Muscle of leg (tissue), 16 donors: Measurements from ENCODE around the gene CCDC142. TPM values are rescaled to one million over a fixed set of nuclear protein-coding genes. Genes with fewer than 3 reads are reported as not detected.
A peak's percentile ranks its signal among the peaks of the same experiment; 100 is the strongest.

Experiments
- DNase-seq: peaks from one replicate; pipeline ENCODE4 v3.0.0; 2013
- H3K27ac ChIP-seq: one replicate; pipeline ENCODE4 v1.5.1; 2013; ENCODE audit warnings: mild to moderate bottlenecking, low read length, control low read depth
- H3K27me3 ChIP-seq: one replicate; pipeline ENCODE4 v1.6.1; 2013; ENCODE audit warnings: low read length; ENCODE audit not compliant: control insufficient read depth, insufficient read depth
- H3K36me3 ChIP-seq: one replicate; pipeline ENCODE4 v1.6.1; 2013; ENCODE audit warnings: low read length; ENCODE audit not compliant: control insufficient read depth, insufficient read depth
- H3K4me1 ChIP-seq: one replicate; pipeline ENCODE4 v1.6.1; 2013; ENCODE audit warnings: low read length; ENCODE audit not compliant: control insufficient read depth, insufficient read depth
- H3K4me3 ChIP-seq: one replicate; pipeline ENCODE4 v1.5.1; 2013; ENCODE audit warnings: low read length, control low read depth
- H3K9me3 ChIP-seq: replicated peaks from 2 replicates; pipeline ENCODE4 v1.6.1; 2013; ENCODE audit warnings: low read depth, low read length; ENCODE audit not compliant: control insufficient read depth
- WGBS: methylation state at CpG from one replicate; pipeline ENCODE4 v1.1.5; 2013; ENCODE audit warnings: missing lambda C conversion rate; ENCODE audit not compliant: insufficient coverage; 5-methylcytosine and 5-hydroxymethylcytosine counted together
- long read RNA-seq, 11 donors: transcript quantifications; one replicate each; lab custom pipeline, GENCODE V29; 2026
- polyA plus RNA-seq, 8 donors: library from polyadenylated mRNA; unstranded; fragments of 120-200 nt; gene quantifications; one replicate each; pipeline versions ENCODE4 v1.2.1 to v1.2.3, GENCODE V29; 2013; ENCODE audit warnings: inconsistent platforms in 1 of 8, low replicate concordance in 1 of 8; ENCODE audit not compliant: insufficient read length in 8 of 8, insufficient read depth in 1 of 8
- total RNA-seq: library from RNA; stranded (reverse); fragments of 120-200 nt; gene quantifications from one replicate; pipeline ENCODE4 v1.2.4, GENCODE V29; 2013

CCDC142 gene, protein sequence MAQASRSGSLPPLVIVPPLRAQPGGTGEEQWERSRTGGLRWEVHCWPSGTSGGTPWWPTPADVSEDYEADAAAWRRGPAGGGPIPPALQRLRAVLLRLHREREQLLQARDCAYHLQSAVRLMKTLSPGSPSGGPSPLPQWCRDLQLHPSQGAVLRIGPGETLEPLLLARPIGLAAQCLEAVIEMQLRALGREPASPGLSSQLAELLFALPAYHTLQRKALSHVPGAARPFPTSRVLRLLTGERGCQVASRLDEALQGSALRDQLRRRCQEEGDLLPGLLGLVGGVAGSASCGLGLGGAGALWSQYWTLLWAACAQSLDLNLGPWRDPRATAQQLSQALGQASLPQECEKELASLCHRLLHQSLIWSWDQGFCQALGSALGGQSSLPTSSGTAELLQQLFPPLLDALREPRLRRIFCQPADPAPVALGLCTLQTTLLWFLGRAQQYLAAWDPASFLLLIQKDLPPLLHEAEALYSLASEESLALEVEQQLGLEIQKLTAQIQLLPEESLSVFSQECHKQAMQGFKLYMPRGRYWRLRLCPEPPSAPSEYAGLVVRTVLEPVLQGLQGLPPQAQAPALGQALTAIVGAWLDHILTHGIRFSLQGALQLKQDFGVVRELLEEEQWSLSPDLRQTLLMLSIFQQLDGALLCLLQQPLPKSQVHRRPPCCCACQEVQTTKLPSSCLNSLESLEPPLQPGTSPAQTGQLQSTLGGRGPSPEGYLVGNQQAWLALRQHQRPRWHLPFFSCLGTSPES
- total RNA-seq, result 12.3 TPM
- polyA plus RNA-seq, result 10 to 100 TPM in 1 of 8 donors, 1 to 10 TPM in 7; 7.0 to 10.2 (median 8.3) TPM
- long read RNA-seq, donor 1, result 0 reads
- long read RNA-seq, donor 2, result 0 reads
- long read RNA-seq, donor 3, partial matches to known transcripts, result 0 of 1 reads
- long read RNA-seq, donor 3, other reads (novel, unspliced or antisense), result 0 of 1 reads
- long read RNA-seq, donor 4, partial matches to known transcripts, result 0 of 1 reads
- long read RNA-seq, donor 4, other reads (novel, unspliced or antisense), result 0 of 1 reads
- long read RNA-seq, donor 5, partial matches to known transcripts, result 0 of 1 reads
- long read RNA-seq, donor 5, other reads (novel, unspliced or antisense), result 0 of 1 reads
- long read RNA-seq, donor 6, result 0 reads
- long read RNA-seq, donor 7, partial matches to known transcripts, result 0 of 1 reads
- long read RNA-seq, donor 7, other reads (novel, unspliced or antisense), result 0 of 1 reads
- long read RNA-seq, donor 8, result 0 reads
- long read RNA-seq, donor 9, result 0 reads
- long read RNA-seq, donor 10, partial matches to known transcripts, result 0 of 1 reads
- long read RNA-seq, donor 10, other reads (novel, unspliced or antisense), result 0 of 1 reads
- long read RNA-seq, donor 11, partial matches to known transcripts, result 0 of 1 reads
- long read RNA-seq, donor 11, other reads (novel, unspliced or antisense), result 0 of 1 reads

DNA sequence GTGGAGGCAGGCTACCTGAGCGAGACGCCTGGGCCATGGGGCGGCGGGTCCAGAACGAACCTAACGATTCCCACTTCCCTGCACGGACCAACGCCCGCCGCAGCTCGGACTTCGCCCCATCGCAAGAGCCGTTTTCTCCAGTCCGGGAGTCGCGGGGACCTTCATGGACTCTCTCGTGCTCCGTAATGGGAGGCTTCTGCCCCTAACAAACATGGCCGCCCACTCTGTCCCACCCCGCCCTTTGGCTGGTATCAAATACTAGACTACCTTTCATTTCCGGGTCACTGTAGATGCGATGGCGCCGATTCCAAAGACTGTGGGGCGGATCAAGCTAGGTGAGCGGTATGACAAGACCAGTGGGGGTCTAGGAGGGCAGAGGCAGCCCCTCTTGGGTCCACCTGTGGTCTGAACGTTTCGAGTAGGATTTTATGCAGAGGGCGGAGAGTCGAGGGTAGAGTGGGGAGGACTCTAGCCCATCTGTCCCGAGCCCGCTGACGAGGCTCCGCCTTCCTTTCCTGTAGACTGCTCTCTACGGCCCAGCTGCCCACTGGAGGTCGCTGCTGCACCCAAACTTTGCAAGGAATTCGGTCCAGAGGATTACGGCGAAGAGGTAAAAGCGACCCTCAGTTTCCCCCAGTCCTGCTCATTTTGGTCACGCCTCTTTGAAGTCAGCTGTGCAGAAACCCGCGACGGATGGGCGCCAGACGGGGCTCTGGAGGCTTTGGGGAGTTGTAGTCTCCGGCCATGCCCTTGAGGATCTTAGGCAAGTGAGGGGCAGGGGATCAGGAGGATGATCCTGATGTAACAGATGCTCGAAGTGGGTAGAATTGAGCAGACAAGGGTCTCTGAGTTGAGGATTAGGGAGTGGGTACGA, at the start of gene CCDC142, which contains the start of gene TTC31:
TSS of gene CCDC142 (minus strand) at position 198 of the 874 bp plus-strand sequence. CDS start at position 37, 161 bp downstream.
TSS of gene TTC31 (plus strand) at position 281 of the 874 bp plus-strand sequence. CDS start at position 296, 15 bp downstream.
- Histone ChIP-seq H3K27me3 (no peaks in the 10 kb centered on the region), H3K27ac (peak within 1 kb of the TSS; percentile 96), H3K36me3 (peaks cover 23% of the 10 kb centered on the region), H3K4me1 (peaks cover 24% of the 10 kb centered on the region), H3K9me3 (no peaks in the 10 kb centered on the region), H3K4me3 (peak within 1 kb of the TSS; percentile 86)
- peak; percentile 99 for DNase-seq
- 1% methylated on average over 45 of the region's 50 CpGs for WGBS

DNA sequence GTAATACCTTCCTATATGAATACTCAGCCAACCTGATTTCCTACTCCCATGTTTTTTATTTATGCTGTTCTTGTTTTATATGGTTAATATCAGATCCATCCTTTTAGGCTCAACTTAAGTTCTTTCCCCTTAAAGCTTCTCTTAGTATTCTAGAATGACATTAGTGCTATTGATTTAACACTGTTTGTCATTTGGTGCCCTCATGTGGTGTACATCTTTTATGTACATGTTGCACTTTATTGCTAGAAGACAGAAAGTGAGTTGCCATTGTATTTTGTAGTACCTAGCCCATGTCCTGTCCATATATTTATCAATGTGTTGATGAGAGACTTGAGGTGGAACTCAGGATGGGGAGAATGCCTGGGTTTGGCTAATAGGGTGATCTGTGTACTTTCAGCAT, 49.4 kb upstream of the CCDC142 start:
- Histone ChIP-seq H3K9me3 (no peaks in the 10 kb centered on the region), H3K36me3 (peaks cover 36% of the 10 kb centered on the region), H3K4me3 (no peak overlapping the region), H3K4me1 (peaks cover 25% of the 10 kb centered on the region), H3K27me3 (no peaks in the 10 kb centered on the region), H3K27ac (no peak overlapping the region)
- peak; percentile 65 for DNase-seq

DNA sequence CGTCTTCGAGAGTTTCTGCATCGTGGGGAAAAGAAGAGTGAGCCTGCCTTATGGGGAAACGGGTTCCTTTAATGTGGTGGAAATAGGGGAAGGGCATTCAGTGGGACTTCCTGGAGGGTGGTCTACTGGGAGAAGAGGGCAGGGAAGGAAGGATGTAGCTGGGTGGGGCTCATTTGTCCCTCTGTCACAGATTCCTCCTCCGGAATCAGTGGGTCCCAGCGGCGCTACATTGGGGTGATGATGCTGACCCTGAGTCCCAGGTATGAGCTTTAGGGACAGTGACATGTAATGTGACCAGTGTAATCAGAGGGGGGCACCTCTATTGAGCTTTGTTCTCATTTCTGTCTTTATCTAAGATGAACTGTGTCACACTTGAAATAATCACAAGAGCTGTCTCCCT, 48.9 kb upstream of the CCDC142 start:
- no peaks in the 10 kb centered on the region for H3K9me3 ChIP-seq
- peaks cover 25% of the 10 kb centered on the region for H3K4me1 ChIP-seq
- no peak overlapping the region for H3K27ac ChIP-seq
- H3K27me3 ChIP-seq, result no peaks in the 10 kb centered on the region
- H3K36me3 ChIP-seq, result peaks cover 41% of the 10 kb centered on the region
- WGBS, result 86% methylated on average over 7 of the region's 7 CpGs
- peak; percentile 7 for DNase-seq
- no peak overlapping the region for H3K4me3 ChIP-seq

DNA sequence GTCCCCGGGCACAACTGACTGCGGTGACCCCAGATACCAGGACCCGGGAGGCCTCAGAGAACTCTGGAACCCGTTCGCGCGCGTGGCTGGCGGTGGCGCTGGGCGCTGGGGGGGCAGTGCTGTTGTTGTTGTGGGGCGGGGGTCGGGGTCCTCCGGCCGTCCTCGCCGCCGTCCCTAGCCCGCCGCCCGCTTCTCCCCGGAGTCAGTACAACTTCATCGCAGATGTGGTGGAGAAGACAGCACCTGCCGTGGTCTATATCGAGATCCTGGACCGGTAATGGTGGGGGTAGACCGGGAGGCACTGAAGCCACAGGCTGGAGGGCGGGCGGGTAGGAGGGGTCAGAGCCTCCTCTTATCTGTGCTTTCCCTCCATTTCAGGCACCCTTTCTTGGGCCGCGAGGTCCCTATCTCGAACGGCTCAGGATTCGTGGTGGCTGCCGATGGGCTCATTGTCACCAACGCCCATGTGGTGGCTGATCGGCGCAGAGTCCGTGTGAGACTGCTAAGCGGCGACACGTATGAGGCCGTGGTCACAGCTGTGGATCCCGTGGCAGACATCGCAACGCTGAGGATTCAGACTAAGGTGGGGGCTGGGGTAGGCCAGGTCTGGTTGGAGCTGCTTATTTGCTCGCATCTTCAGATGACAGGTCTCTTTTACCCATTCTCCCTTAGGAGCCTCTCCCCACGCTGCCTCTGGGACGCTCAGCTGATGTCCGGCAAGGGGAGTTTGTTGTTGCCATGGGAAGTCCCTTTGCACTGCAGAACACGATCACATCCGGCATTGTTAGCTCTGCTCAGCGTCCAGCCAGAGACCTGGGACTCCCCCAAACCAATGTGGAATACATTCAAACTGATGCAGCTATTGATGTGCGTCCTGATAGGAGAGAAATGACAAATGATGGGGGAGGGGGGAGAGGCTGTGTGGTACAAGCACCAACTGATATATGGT, 47.7 kb upstream of the CCDC142 start:
- H3K27me3 ChIP-seq, result no peaks in the 10 kb centered on the region

DNA sequence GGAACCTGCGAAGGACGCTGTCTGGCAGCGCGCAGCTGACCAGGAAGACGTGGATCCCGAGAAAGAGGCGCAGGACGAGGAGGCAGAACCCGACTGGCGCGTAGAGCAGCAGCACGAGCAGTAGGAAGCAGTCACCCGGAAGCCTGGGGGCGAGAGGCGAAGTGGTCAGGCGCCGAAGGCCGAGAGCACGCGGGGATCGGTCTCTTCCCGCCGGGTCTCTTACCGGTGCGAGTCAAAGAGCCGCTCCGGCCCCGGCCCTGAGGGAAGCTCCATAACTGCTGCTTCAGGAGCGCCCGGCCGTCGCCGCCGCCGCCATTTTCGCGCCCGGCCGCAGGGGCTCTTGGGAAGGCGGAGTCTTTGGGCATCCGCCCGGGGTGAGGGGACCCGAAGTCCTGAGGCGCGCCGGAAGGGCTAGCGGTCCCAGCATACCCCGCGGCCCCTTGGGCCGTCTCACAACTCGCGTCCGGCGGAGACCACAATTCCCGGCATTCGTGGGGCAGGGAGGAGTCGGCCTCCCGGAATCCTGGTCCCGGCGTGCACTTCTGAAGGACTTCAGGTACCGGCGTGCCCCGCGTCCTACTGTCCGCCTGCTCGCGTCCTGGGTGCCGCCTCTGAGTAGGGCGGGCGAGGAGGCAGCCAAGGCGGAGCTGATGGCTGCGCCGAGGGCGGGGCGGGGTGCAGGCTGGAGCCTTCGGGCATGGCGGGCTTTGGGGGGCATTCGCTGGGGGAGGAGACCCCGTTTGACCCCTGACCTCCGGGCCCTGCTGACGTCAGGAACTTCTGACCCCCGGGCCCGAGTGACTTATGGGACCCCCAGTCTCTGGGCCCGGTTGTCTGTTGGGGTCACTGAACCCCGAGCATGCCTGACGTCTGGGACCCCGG, 46.8 kb upstream of the CCDC142 start, which contains the start of the genes AUP1 and HTRA2:
TSS of gene AUP1 (minus strand) at position 350 of the 882 bp plus-strand sequence. CDS start at position 273, 77 bp downstream.
TSS of gene HTRA2 (plus strand) at position 577 of the 882 bp plus-strand sequence. CDS start at position 651, 74 bp downstream.
- DNase-seq, result peak; percentile 100
- Histone ChIP-seq H3K27ac (peak within 1 kb of the TSS; percentile 96), H3K9me3 (no peaks in the 10 kb centered on the region), H3K4me1 (peaks cover 25% of the 10 kb centered on the region), H3K4me3 (peak within 1 kb of the TSS; percentile 99), H3K27me3 (no peaks in the 10 kb centered on the region), H3K36me3 (peaks cover 56% of the 10 kb centered on the region)
- under 1% methylated on average over 86 of the region's 87 CpGs for WGBS

More for the DNA sequence above, 47.7 kb upstream of the CCDC142 start:
- peak overlapping the region; percentile 96 for H3K27ac ChIP-seq
- H3K4me3 ChIP-seq, result peak overlapping the region; percentile 99
- peak; percentile 62 for DNase-seq
- WGBS, result under 1% methylated on average over 23 of the region's 54 CpGs
- peaks cover 53% of the 10 kb centered on the region for H3K36me3 ChIP-seq
- peaks cover 25% of the 10 kb centered on the region for H3K4me1 ChIP-seq
- H3K9me3 ChIP-seq, result no peaks in the 10 kb centered on the region

DNA sequence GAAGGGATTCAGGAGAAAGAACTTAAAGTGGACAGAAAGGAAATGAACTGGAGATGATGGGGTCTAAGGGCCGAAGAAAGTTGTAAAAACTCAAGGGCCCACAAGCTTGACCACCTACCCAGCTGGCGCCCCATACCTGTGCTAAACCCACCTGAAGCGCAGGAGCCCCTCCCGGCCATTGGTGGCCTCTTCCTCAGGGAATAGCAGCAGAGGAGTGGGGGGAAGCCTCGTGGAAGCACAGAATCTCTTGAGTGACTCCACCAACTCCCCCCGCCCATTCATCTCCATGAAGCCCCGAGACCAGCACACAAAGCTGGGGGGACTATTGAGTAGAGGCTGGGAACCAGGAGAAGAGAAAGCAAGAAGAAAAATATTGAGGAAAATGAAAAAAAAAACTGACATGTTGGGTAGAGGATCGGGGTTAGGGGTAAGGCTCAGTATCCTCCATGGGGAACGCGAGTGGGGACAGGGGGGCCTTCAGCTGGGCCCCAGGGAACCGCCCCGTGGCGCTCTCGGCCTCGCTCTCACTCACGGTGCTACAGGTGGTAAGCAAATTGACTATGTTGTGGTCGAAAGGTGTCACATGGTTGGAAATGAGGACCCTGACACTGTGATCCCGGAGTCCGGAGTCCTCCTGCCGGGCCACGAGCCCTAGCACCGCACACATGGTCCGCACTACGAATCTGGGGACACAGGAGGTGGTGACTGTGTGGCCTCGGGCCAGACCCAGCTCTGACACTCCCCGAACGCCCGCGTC, 46.0 kb upstream of the CCDC142 start:
- peak overlapping the region; percentile 96 for H3K27ac ChIP-seq
- 8% methylated on average over 24 of the region's 29 CpGs for WGBS
- H3K9me3 ChIP-seq, result no peaks in the 10 kb centered on the region
- peaks cover 56% of the 10 kb centered on the region for H3K36me3 ChIP-seq
- DNase-seq, result peak; percentile 16
- H3K4me3 ChIP-seq, result peak overlapping the region; percentile 99
- H3K27me3 ChIP-seq, result no peaks in the 10 kb centered on the region
- H3K4me1 ChIP-seq, result peaks cover 25% of the 10 kb centered on the region

DNA sequence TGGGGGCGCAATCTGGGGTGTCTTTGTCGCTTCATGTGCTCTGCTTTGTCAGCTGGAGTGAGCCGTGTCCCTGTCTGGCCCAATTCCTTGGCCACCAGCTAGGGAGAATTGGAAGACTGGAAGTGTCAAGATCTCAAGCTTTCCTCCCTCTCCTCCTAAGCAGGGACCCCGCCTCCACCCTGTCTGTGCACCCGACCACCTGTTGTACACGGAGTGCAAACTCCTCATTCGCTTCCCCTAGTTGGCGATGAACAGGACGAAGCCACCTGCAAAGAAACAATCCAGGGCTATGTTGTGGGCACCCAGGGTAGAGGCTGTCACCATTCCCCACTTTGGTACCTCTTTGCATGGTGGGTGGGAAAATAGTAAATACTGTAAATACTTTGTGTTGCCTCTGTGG, 44.9 kb upstream of the CCDC142 start:
- no peak overlapping the region for H3K27ac ChIP-seq
- H3K4me1 ChIP-seq, result peaks cover 25% of the 10 kb centered on the region
- peaks cover 3% of the 10 kb centered on the region for H3K27me3 ChIP-seq
- no peaks in the 10 kb centered on the region for H3K9me3 ChIP-seq
- WGBS, result 80% methylated on average over 1 of the region's 9 CpGs
- peak; percentile 5 for DNase-seq
- peaks cover 49% of the 10 kb centered on the region for H3K36me3 ChIP-seq
- H3K4me3 ChIP-seq, result no peak overlapping the region
